22Rv1 (cell line): ENCODE measurements around the gene P2RX2.

ENCODE experiments used
- CTCF ChIP-seq: fragments of 450-650 bp; IDR thresholded peaks from 2 replicates; pipeline ENCODE4 v1.5.1; 2017; ENCODE audit warnings: mild to moderate bottlenecking
- ZFX ChIP-seq: fragments of 450-650 bp; IDR thresholded peaks from 2 replicates; pipeline ENCODE4 v1.6.1; 2017; ENCODE audit warnings: antibody characterized with exemption, borderline replicate concordance

DNA sequence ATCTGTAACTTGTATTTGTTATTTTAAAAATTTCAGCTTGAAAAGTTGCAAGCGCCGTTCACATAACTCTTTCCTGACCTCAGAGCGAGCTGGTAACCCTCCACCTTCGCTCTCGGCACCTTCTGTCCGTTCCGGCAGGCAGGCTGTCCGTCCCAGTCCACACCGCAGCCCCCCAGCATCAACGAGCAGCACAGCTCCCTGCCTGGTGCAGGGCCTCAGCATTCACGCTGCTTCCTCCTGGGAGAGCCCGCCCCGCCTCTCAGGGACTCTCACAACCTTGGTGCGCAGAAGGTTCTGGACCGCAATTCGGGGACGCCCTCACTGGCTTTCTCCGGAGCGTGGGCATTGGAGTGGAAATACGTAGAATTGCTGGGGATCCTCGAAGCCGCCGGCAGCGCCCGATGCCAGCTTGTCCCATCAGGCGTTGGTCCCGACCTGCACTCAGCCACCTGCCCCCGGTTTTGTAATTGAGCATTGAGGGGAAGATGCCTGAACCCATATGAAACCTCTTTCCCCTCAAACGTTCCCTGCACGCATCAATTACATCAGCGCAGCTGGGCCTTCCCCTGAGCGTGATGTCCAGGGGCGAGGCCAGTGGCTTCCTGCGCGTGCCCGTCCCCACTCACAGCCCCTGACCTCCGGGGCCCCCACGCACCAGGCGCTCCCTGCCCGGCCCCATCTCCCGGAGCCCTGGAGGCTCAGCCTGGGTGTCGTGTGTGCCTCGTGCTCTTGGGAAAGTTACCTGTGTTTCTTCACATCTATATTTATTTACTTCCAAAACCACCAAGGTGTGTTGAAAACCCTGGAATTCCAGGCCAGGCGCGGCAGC lies 27.3 kb upstream of the P2RX2 start:
- no peak for TF ChIP-seq CTCF
- TF ChIP-seq ZFX: no peak
